Activated effector memory CD4-positive, alpha-beta T cell treated with Interleukin-2 at 50 U/mL for 16 hours (primary cell): ENCODE measurements around the gene ZDHHC14.

Source experiments
- DNase-seq: peaks from one replicate; pipeline ENCODE4 v3.0.0-alpha.2; 2020

The ZDHHC14 gene

GRCh38 chr6:157496534-157497095 lies 115.6 kb downstream of the ZDHHC14 start:
- no peak for DNase-seq

DNA sequence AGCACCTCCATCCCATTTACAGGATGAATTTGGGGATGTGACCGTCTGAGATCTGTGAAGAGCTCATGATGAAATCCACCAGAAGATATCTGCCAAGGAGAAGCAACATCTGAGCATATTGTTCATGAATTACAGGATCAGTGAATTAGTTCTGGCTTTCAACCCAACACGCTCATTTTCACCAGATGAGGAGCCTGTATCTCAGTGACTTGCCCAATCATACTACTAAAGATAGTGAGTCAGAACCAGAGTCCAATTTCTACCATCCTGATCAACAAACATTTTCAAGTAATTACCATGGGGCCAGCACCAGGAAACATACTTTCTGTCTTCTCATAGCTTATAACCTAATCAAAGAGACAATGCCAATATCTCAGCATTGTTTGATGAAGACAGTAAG lies 116.6 kb downstream of the ZDHHC14 start:
- DNase-seq, result no peak

GRCh38 chr6:157498817-157499216 lies 117.8 kb downstream of the ZDHHC14 start:
- no peak for DNase-seq

DNA sequence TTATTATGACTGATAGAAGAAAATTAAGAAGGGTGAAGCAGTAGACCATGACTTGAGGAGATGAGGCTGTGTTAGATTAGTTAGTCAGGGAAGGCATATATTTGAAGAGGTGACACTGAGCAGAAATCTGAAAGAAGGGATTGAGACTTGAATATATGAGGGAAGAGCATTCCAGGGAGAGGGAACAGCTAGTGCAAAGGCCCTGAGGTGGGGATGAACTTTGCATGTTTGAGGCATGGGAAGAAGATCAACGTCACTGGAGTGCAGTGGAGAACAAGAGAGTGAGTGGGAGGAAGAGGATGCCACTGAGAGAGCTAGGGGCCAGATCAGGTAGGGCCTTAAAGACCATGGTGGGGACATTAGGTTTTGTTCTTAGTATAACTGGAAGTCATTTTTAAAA lies 119.0 kb downstream of the ZDHHC14 start:
- no peak for DNase-seq

DNA sequence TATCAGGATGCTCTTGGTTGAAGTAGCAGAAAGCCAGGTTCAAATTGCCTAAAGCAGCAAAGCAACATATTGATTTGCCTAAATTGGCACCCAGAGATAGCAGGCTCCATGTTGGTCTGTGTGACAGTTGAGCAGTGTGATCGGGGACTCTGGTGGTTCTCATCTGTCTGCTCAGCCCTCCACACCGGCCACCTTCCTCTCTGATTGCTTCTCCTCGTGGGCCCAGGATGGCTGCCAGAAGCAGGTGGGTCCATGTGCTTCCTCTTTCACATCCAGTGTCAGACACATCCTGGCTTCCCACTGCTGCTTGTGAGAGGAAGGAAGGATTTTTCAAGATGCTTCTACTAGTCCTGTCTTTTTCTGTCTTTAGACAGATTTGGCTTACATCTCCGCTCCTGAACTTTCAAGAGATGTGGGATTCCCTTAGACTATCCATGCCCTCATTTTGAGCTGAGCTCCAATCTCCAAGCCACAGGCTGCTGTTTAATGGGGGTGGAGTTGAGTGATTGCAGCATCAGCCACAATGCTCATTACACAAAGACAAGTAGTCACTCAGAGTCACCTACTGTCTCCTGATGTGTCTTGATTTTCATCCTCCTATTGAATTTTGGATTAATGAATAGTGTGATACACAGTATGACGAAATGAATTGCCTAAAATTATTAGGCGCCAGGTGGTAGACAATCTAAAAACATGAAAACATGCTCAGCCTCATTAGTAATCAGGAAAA lies 122.2 kb downstream of the ZDHHC14 start:
- no peak for DNase-seq

- no peak for DNase-seq
These were observed 125.0 kb downstream of the ZDHHC14 start for GRCh38 chr6:157505912-157506491.

GRCh38 chr6:157510323-157511188 lies 129.6 kb downstream of the ZDHHC14 start:
- no peak for DNase-seq

DNA sequence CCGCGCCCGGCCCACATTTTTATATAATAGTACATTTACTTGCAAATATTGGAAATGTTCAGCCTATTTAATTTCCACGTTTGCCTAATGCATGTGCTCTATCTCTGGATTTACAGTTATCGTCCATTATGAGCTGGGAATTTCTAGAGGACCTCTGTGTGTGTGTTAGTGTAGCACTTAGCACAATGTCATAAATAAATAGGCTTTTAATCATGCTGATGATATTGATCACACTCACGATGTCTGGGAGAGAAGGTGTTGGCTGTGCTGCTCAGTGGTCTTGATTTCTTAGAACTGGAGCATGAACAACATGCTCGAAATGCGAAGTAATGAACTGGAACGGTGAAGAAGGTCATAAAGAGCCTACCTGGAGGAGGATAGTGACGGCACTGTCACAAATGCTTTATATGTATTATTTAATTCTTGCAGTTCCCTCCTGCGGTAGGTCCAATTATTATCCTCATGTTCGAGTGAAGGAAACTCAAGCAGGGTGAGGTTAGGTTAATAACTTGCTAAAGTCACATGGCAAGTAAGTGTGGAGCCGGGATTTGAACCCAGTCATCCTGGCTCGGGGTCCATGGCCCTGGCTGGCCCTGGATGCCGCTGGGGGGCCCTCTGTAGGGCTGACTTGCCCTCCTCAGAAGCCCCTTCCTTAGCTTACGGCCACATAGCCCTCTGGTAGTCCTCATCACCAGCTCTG lies 130.8 kb downstream of the ZDHHC14 start:
- DNase-seq, result no peak

GRCh38 chr6:157512382-157512682 lies 131.3 kb downstream of the ZDHHC14 start:
- no peak for DNase-seq

DNA sequence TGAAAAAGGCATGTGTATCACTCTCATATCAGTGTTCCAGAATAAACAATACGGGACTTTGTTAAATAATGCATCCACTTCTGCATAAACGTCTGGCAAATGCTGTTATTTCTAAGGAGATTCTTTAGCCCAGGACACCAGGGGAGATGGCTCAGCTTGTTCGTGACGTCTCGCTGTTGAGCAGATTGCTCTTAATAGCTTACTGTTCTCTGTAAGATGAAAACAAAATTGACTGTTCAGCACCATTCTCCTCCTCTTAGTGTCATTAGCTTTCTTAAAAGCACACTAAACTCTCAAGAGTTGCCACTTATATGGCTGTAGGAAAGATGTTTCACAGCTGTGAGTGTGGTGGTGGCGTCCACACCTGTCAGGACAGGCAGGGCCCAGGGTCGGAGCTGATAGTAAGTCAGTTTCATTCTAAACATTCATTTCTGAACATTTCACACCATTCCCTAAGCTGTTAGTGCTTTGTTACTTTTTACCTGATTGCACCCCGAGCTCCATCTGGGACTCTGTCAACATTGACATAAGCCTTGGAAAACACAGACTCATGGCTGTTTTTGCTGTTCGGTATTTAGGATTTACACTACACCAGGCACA lies 132.1 kb downstream of the ZDHHC14 start:
- DNase-seq, result no peak

DNA sequence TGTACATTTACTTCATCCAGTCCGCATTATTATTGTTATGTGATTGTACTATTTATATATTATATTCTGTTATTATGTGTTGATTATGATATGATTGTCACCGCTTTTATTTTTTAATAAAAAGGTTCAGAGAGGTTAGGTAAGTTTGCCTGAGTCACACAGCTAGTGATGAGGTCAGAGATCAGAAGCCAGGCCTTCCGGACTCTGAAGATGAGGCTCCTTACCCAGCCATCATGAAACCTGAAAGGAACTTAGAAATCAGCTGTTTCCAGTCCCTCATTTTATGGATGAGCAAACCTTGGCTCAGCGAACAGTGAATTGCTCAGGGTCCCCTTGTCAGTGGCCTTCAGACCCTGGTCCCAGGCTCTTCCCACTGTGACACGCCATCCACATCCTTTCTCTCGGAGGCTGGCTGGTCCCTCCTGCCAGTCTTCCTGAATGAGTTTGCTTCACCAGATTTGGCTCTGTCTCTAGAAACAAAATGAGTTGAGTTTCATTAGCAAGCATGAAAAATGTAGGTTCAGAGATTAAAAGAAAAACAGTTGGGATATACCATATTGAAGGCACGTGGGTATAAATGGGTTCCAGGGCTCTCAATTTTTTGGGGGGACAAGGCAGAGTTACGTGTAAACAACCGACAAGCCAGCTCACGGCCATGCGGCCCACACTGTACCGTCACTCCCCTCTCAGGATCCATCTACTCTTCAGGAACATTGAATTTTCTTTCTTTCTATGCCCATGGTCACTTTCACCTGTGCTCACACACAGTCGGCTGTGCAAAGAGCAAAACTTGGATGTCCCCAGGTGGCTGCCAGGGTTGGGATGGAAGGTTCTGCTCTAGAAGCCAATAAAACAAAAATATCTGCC lies 132.9 kb downstream of the ZDHHC14 start:
- no peak for DNase-seq

GRCh38 chr6:157514659-157515496 lies 133.9 kb downstream of the ZDHHC14 start:
- no peak for DNase-seq

DNA sequence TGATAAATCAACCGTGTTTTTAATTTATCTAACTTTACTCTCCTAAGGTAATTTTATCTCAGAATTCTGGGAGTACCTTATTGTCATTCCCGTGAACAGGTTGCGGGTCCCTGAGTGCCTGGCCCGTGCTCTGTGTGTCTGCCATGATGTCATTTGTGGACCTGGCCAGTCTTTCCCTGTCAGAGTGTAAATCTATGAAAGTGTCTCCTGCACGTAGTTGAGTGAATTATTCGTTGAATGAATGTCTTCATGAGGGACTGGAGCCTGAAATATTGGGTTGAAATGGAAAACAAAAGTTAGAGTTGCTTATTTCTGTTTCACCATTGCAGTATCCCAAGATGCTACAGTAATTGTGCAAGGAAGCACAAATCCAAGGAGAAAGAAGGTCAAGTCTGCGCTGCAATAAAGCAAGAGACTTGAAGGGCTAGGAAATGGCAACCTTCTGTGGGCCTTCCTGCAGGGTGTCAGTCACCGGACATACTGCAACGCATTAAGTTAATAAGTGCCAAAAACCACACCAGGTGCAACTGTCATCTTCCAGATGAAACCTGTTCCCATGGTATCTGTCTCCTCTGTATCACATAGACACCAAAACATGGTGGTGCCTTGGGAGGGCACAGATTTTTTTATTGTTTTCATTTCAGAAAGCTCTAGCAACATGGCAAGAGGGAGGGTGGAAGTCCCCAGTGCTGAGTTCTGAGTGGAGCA lies 135.5 kb downstream of the ZDHHC14 start:
- DNase-seq, result no peak

DNA sequence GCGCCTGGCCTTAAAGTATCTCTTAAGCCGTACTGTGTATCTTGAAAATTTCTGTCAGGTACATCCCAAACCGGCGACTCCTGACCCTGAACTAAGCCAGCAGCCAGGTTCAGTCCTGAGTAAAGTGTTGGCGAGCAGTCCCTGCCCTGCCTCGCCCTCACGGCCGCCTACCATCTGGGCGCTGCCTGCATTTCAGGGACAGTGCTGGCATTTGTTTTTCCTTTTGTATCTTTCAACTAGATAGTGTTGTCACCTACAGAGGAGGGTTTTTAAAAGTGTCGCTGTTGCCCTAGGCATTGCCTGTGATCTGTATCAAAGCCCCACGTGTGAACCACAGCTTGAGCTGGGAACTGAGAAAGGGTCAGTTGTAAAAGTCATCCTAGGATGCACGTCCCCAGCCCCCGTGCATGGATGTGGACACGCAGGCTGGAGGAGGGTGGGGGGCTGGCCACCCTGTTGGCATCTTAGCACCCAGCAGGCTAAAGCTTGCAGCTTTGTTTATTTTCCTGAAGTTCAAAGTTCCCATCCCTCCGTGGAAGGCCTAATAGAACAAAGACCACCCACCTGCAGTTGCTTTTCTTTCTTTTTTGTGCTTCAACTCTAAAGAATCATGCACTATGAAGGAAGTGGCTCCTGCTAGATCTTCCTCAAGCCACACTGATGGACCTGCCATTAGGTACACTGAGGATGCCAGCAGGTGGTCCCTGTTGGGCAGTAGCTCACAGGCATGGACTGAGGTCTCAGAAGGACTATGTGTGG lies 136.8 kb downstream of the ZDHHC14 start:
- no peak for DNase-seq

DNA sequence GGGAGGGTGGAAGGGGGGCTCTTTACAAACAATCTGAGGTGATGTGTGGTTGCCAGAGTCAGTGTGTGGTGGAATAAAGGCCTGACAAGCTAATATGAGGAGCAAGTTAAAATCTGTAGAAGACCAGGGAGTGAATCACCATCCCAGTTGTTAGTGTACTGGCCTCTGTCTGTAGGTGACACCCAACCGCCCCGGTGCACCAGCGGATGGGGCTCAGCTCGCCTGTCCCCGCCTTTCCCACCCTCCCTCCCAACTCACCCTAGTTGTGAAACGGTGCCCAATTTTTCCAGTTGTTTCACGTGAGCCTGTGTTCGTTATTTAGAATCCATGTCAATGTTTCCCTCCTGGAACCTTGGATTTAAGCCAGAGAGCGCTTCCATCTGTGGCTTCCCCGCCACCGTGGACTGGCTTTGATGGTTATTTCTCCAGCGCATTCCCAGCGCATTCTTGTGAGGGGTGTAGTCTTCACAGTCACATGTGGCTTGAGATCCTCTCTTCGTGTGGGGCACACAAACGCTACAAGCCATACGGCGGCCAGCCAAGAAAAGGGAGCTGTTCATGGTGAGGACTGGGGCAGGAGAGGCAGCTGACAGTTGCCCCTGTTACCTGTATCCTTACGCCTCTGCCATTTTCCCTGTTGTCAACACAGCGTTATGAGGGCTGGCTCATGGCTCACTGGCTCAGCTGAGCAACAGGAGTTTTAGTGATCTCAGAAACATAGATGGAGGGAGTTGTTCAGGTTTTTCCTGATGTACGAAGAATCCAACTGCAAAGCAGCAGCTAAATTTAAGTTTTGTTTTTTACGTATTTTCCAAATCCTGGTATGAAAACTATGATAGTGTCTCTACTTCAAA lies 137.6 kb downstream of the ZDHHC14 start:
- no peak for DNase-seq

- DNase-seq, result no peak
These were observed 138.5 kb downstream of the ZDHHC14 start for GRCh38 chr6:157519255-157520116.

DNA sequence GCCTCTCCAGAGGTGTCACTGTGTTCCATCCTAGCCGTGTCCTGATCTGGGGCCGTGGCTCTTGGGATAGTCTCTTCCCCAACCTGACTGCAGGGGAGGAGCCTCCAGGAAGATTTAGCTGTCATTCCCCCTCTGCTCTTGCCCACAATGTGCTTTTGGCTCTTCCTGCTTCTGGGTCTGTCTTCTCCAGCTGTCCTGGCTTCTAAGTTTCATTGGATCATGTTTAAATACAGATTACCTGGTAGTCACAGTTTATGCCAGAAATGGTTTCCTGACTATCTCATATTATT lies 139.1 kb downstream of the ZDHHC14 start:
- no peak for DNase-seq
